SJSA1 (cell line): ENCODE measurements around the gene PRIMA1. TPM values are rescaled to one million over a fixed set of nuclear protein-coding genes. Genes with fewer than 3 reads are reported as not detected.

Source experiments
- DNase-seq, 2 experiments: peaks; one replicate each; pipeline ENCODE4 v3.0.0-alpha.2; 2015 to 2020; ENCODE audit warnings: low spot score in 2 of 2, low read depth in 1 of 2
- H3K27ac ChIP-seq: fragments of 250-450 bp; sonication (Bioruptor Pico); 2 replicates; pipeline ENCODE4 v1.5.1; 2020; ENCODE audit warnings: mild to moderate bottlenecking, moderate library complexity
- H3K27me3 ChIP-seq: fragments of 250-450 bp; sonication (Bioruptor Pico); replicated peaks from 2 replicates; pipeline ENCODE4 v1.5.1; 2020; ENCODE audit warnings: mild to moderate bottlenecking, moderate library complexity
- H3K36me3 ChIP-seq: fragments of 250-450 bp; sonication (Bioruptor Pico); 2 replicates; pipeline ENCODE4 v1.5.1; 2020; ENCODE audit warnings: mild to moderate bottlenecking
- H3K4me1 ChIP-seq: fragments of 250-450 bp; sonication (Bioruptor Pico); replicated peaks from 2 replicates; pipeline ENCODE4 v1.6.1; 2021; ENCODE audit warnings: mild to moderate bottlenecking
- H3K4me3 ChIP-seq: fragments of 250-450 bp; sonication (Bioruptor Pico); 2 replicates; pipeline ENCODE4 v1.5.1; 2020; ENCODE audit warnings: mild to moderate bottlenecking
- H3K9me3 ChIP-seq: fragments of 250-450 bp; sonication (Bioruptor Pico); replicated peaks from 2 replicates; pipeline ENCODE4 v1.5.1; 2020; ENCODE audit warnings: mild to moderate bottlenecking
- total RNA-seq: library from RNA; depleted of rRNA; stranded (reverse); fragments of >200 nt; shearing (Covaris generic); gene quantifications from 2 replicates; pipeline ENCODE4 v1.2.3, GENCODE V29; 2014

Gene PRIMA1
- total RNA-seq, 1 experiment from 2014 or later: not detected

DNA sequence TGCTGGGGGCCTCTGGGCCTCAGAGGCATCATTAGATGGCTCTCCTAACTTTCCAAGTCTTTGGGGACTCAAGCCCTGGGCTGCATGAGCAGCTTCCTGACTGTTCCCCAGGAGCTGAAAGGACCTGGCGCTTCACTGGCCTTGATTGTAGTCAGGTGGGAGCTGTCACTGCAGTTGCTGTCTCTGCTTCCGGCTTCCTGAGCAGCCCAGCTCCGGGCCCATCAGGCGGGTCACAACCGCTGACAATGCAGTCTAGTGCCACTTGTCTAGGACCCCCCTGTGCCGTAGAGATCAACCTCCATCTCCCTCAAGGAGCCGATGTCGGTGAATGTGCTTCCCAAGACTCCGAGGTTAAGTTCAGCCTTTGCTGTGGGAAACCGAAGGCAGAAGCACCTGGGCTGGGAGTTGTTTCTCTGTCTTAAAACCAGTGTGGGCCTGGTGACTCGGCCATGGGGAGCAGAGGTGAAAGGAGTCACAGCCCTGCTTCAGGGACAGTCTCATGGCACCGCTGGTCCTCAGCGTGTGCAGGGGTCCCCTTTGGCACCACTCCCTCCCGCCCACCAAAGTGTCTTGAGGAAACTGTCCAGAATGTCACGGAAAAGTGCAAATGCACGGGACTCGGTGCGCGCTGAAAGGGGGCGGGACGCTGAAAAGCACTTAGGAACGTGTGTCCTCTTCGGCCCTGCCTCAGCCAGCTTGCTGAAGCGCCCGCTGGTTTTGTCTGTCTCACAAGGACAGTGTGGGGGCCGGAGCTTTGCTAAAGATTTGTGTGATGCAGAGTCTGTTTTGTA, 44.8 kb downstream of the PRIMA1 start:
- no peak overlapping the region for H3K27ac ChIP-seq
- H3K4me1 ChIP-seq: no peaks in the 10 kb centered on the region
- H3K27me3 ChIP-seq: no peaks in the 10 kb centered on the region
- no peak overlapping the region for H3K4me3 ChIP-seq
- H3K9me3 ChIP-seq: no peaks in the 10 kb centered on the region
- no peaks in the 10 kb centered on the region for H3K36me3 ChIP-seq
- no peak for DNase-seq

DNA sequence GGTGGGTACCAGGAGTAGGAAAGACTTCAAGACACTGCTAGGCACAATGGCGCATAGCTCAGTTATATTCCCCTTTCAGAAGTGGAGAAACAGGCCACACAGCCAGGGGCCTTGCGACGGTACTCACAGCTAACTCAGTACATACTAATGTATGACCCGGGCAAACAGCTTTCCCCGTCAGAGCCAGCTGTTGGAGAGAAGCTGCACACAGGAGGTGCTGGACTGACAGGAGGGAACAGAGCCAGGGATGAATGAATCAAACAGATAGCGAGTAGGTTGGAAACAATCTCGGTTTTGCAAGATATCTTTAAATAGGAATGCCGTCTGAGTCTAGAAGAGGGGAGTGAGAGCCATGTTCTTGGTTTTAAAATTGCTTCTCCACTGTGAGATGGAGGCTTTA, 45.5 kb downstream of the PRIMA1 start:
- H3K4me1 ChIP-seq: no peaks in the 10 kb centered on the region
- no peak for DNase-seq

GRCh38 chr14:93741556-93742230, 46.6 kb downstream of the PRIMA1 start:
- no peak for DNase-seq
- Histone ChIP-seq H3K4me3 (no peak overlapping the region), H3K4me1 (no peaks in the 10 kb centered on the region), H3K9me3 (no peaks in the 10 kb centered on the region), H3K27me3 (no peaks in the 10 kb centered on the region), H3K36me3 (no peaks in the 10 kb centered on the region), H3K27ac (no peak overlapping the region)

More for the DNA sequence above, 45.5 kb downstream of the PRIMA1 start:
- no peaks in the 10 kb centered on the region for H3K27me3 ChIP-seq
- no peaks in the 10 kb centered on the region for H3K36me3 ChIP-seq
- no peak overlapping the region for H3K27ac ChIP-seq
- no peak overlapping the region for H3K4me3 ChIP-seq
- no peaks in the 10 kb centered on the region for H3K9me3 ChIP-seq

DNA sequence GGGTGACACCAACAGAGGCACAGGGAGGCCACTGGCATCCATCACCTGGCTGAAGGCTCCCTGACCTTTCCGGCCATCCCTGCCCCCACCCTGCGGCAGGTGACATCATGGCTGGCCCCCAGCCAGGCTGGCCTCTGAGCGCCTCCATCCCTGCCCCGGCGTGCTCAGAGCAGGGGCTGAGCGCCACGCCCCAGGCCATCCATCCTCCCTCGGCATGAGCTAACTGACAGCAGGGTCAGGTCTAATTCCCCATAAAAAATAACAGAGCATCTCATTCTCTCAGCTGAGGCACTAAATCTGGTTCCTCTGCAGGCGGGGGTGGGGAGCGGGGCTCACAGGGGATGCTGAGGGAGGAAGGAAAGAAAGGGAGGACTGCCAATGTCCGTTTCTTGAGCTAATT, 50.7 kb downstream of the PRIMA1 start:
- no peaks in the 10 kb centered on the region for H3K4me1 ChIP-seq
- H3K27me3 ChIP-seq: no peaks in the 10 kb centered on the region
- no peaks in the 10 kb centered on the region for H3K36me3 ChIP-seq
- DNase-seq: no peak
- H3K27ac ChIP-seq: no peak overlapping the region
- no peak overlapping the region for H3K4me3 ChIP-seq
- no peaks in the 10 kb centered on the region for H3K9me3 ChIP-seq

- no peak overlapping the region for H3K4me3 ChIP-seq
- no peaks in the 10 kb centered on the region for H3K27me3 ChIP-seq
- H3K9me3 ChIP-seq: no peaks in the 10 kb centered on the region
- no peaks in the 10 kb centered on the region for H3K36me3 ChIP-seq
- H3K4me1 ChIP-seq: no peaks in the 10 kb centered on the region
- DNase-seq: no peak
- no peak overlapping the region for H3K27ac ChIP-seq
Measured at GRCh38 chr14:93736378-93737014, 51.8 kb downstream of the PRIMA1 start.

GRCh38 chr14:93735206-93735605, 53.1 kb downstream of the PRIMA1 start:
- no peaks in the 10 kb centered on the region for H3K36me3 ChIP-seq
- DNase-seq: no peak
- H3K4me3 ChIP-seq: no peak overlapping the region
- no peak overlapping the region for H3K27ac ChIP-seq
- no peaks in the 10 kb centered on the region for H3K4me1 ChIP-seq
- H3K27me3 ChIP-seq: no peaks in the 10 kb centered on the region; the same call in 1 of the 2 replicates
- no peaks in the 10 kb centered on the region for H3K9me3 ChIP-seq

DNA sequence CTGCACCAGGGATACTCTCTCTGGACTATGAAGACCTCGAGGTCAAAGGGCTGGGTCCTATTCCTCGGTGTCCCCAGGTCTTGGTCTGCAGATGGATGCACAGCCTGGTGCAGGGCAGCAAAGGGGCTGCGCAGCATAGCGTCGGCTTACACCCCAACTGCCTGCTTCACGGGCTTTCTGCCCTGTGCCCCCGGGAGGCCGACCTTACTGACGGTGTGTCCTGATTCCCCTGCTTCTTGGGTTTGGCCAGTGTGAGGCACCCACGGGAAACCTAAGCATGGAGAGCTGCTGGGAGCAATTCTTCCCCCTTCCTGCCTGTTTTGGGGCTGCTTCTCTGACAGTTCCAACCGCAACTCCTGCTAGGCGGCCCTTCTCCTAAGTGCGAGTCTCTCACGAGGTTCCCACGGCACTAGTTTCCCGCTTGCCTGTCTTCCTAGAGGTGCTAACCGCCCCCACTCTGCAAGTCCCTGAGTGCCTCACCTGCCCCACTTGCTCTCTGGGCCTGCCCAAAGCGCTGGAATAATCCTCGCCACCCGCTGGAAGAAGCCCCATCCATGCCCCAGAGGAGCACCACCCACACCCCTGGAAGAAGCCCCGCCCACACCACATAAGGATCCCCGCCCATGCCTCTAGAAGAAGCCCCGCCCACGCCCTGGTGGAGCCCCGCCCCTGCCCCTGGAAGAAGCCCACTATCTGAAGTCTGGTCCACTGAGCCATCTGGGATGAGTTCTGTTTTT, 54.0 kb downstream of the PRIMA1 start:
- Histone ChIP-seq H3K27ac (no peak overlapping the region), H3K27me3 (no peaks in the 10 kb centered on the region; the same call in 1 of the 2 replicates), H3K4me1 (no peaks in the 10 kb centered on the region), H3K9me3 (no peaks in the 10 kb centered on the region), H3K4me3 (no peak overlapping the region), H3K36me3 (no peaks in the 10 kb centered on the region)
- DNase-seq: no peak

- H3K27ac ChIP-seq: no peak overlapping the region
- H3K27me3 ChIP-seq: no peaks in the 10 kb centered on the region; the same call in 1 of the 2 replicates
- H3K9me3 ChIP-seq: no peaks in the 10 kb centered on the region
- no peaks in the 10 kb centered on the region for H3K36me3 ChIP-seq
- H3K4me3 ChIP-seq: no peak overlapping the region
- H3K4me1 ChIP-seq: no peaks in the 10 kb centered on the region
- DNase-seq: no peak
Measured at GRCh38 chr14:93733631-93734030, 54.7 kb downstream of the PRIMA1 start.

GRCh38 chr14:93733231-93733630, 55.1 kb downstream of the PRIMA1 start:
- H3K36me3 ChIP-seq: no peaks in the 10 kb centered on the region
- no peak for DNase-seq
- H3K9me3 ChIP-seq: no peaks in the 10 kb centered on the region
- H3K4me1 ChIP-seq: no peaks in the 10 kb centered on the region
- no peak overlapping the region for H3K4me3 ChIP-seq
- H3K27ac ChIP-seq: no peak overlapping the region
- H3K27me3 ChIP-seq: no peaks in the 10 kb centered on the region; the same call in 1 of the 2 replicates

GRCh38 chr14:93732524-93732923, 55.8 kb downstream of the PRIMA1 start:
- Histone ChIP-seq H3K4me1 (no peaks in the 10 kb centered on the region), H3K36me3 (no peaks in the 10 kb centered on the region), H3K9me3 (no peaks in the 10 kb centered on the region), H3K27ac (no peak overlapping the region), H3K27me3 (no peaks in the 10 kb centered on the region; the same call in 1 of the 2 replicates), H3K4me3 (no peak overlapping the region)
- DNase-seq: no peak

DNA sequence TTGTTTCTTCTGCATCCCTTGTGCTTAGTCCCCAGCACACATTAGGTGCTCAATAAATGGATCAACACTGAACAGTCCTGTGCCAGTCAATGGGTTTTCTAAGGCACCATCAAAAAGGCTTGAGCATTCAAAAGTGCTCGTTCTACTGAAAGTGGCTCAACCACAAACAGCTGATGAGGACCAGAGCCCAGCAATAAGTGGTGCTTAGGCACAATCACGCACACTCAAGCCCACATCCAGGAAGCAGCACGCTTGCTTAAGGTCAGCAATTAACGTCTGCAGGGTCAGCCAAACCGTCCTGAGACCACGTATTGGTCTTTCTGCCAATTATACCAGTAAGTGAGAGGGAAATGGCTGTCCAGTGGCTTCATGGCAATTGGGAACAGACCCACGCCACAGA, 56.5 kb downstream of the PRIMA1 start:
- Histone ChIP-seq H3K27ac (no peak overlapping the region), H3K4me1 (no peaks in the 10 kb centered on the region), H3K36me3 (no peaks in the 10 kb centered on the region), H3K27me3 (no peaks in the 10 kb centered on the region; the same call in 1 of the 2 replicates), H3K4me3 (no peak overlapping the region), H3K9me3 (no peaks in the 10 kb centered on the region)
- no peak for DNase-seq

DNA sequence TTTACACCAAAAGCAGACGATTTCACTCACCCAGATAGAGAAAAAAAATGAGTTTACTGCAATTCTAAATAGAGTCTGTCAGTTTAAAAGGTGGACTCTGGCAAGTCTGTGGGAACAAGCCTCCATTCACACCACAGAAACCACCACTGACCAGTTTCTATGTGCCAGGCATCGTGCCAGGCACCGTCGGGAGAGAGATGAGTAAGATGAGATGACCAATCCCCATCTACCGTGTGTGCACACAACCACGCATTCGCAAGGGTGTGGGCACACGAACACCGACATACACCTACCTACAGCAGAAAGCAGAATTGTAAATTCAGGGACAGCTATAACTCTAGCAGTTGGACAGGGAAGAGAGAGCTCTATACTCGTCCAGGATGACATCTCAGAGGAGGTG, 58.3 kb downstream of the PRIMA1 start:
- Histone ChIP-seq H3K27ac (no peak overlapping the region), H3K4me1 (no peaks in the 10 kb centered on the region), H3K36me3 (no peaks in the 10 kb centered on the region), H3K4me3 (no peak overlapping the region), H3K9me3 (no peaks in the 10 kb centered on the region), H3K27me3 (no peaks in the 10 kb centered on the region; the same call in 1 of the 2 replicates)
- no peak for DNase-seq

DNA sequence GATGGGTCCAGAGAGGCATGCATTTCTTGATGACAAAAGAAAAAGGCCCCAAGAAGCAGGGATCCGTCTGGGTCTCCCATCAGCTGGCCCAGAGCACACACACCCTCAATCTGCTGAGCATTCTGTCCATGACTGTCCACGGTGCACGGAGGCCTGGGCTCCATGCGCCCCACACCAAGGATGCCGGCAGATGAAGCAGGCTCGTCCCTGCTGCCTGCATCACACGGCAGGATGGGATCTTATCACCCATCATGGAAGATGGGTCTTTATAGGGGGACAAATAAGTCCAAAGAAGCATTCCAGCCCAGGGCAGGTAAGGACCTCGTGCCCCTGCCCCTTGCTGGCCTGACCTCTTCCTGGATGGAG, 59.7 kb downstream of the PRIMA1 start:
- H3K9me3 ChIP-seq: no peaks in the 10 kb centered on the region
- DNase-seq: no peak
- no peaks in the 10 kb centered on the region; the same call in 1 of the 2 replicates for H3K27me3 ChIP-seq
- H3K36me3 ChIP-seq: no peaks in the 10 kb centered on the region
- H3K4me1 ChIP-seq: no peaks in the 10 kb centered on the region
- H3K4me3 ChIP-seq: no peak overlapping the region
- H3K27ac ChIP-seq: no peak overlapping the region
